HepG2 (cell line): ENCODE data around the gene ANKRD31. TPM values are rescaled to one million over a fixed set of nuclear protein-coding genes. Genes with fewer than 3 reads are reported as not detected.

Experiments used
- ATAC-seq: fragments of 200-7000 bp; cut with Tn5 transposase; 3 replicates; pipeline ENCODE4 v1.9.1; 2020; ENCODE audit warnings: mild to moderate bottlenecking, moderate library complexity
- BruUV-seq: library from RNA; stranded (reverse); fragments of 400-500 nt; replicated peaks from 2 replicates; lab custom pipeline; 2021; lab: Mats Ljungman, UMichigan
- CTCF ChIA-PET: fragments of 300-600 bp; formaldehyde crosslinking; extraction: SDS; loops from one replicate; lab custom pipeline; 2021; ENCODE audit warnings: low total read pairs, inconsistent platforms, low intra/inter-chr PET ratio; lab: Yijun Ruan, JAX
- POLR2A ChIA-PET: fragments of 350-600 bp; sonication (Branson Sonifier 250); formaldehyde crosslinking; loops from one replicate; lab custom pipeline; 2020; ENCODE audit warnings: antibody characterized with exemption, inconsistent platforms; lab: Yijun Ruan, JAX
- DNase-seq: peaks from one replicate; pipeline ENCODE4 v3.0.0-alpha.2; 2015; ENCODE audit warnings: low spot score
- FAIRE-seq: peaks from 3 replicates; lab custom pipeline; 2011; peaks lifted over from hg19 to GRCh38; lab: Jason Lieb, UNC
- H2AFZ ChIP-seq: one replicate; pipeline ENCODE4 v1.6.1; 2011; ENCODE audit warnings: low read length, inconsistent platforms
- H3K27ac ChIP-seq: fragments of 300-600 bp; 3 replicates; pipeline ENCODE4 v1.8.0; 2011; ENCODE audit warnings: mixed run types, mild to moderate bottlenecking, mixed read lengths, low read length, inconsistent platforms; ENCODE audit not compliant: insufficient read depth; ENCODE audit errors: extremely low read length
- H3K27me3 ChIP-seq, 2 experiments: fragments of 200-600 bp in 1 of 2; 2 replicates in 1 of 2; 3 replicates in 1 of 2; pipeline versions ENCODE4 v1.6.0 to v1.8.0; 2011; ENCODE audit warnings: low read length in 2 of 2, mild to moderate bottlenecking in 2 of 2, moderate library complexity in 2 of 2, inconsistent platforms in 1 of 2; ENCODE audit not compliant: insufficient read depth in 2 of 2, control insufficient read depth in 1 of 2
- H3K36me3 ChIP-seq, 2 experiments: fragments of 200-600 bp in 1 of 2; replicated peaks in 1 of 2; 2 replicates in 1 of 2; 3 replicates in 1 of 2; pipeline versions ENCODE4 v1.5.1 to v1.8.0; 2011; ENCODE audit warnings: low read length in 2 of 2, inconsistent platforms in 1 of 2; ENCODE audit not compliant: insufficient read depth in 2 of 2, control insufficient read depth in 1 of 2
- H3K4me1 ChIP-seq: 2 replicates; pipeline ENCODE4 v1.5.1; 2012; ENCODE audit warnings: low read length, inconsistent platforms; ENCODE audit not compliant: insufficient read depth
- H3K4me2 ChIP-seq: 2 replicates; pipeline ENCODE4 v1.6.0; 2011; ENCODE audit warnings: low read depth, low read length, inconsistent platforms
- H3K4me3 ChIP-seq, 3 experiments: fragments of 200-600 bp in 1 of 3; sonication (generic), shearing (Covaris generic) in 1 of 3; replicated peaks in 1 of 3; 2 replicates each; pipeline ENCODE4 v1.5.1; 2011 to 2016; ENCODE audit warnings: low read length in 3 of 3, inconsistent platforms in 2 of 3, low read depth in 2 of 3, mild to moderate bottlenecking in 2 of 3, control low read depth in 1 of 3, mixed read lengths in 1 of 3; ENCODE audit not compliant: insufficient read depth in 1 of 3
- H3K79me2 ChIP-seq: one replicate; pipeline ENCODE4 v1.6.1; 2011; ENCODE audit warnings: low read length, inconsistent platforms; ENCODE audit not compliant: insufficient read depth
- H3K9ac ChIP-seq: 2 replicates; pipeline ENCODE4 v1.6.0; 2011; ENCODE audit warnings: mild to moderate bottlenecking, low read depth, low read length, inconsistent platforms; ENCODE audit not compliant: insufficient read depth
- H3K9me3 ChIP-seq: 2 replicates; pipeline ENCODE4 v1.5.1; 2012; ENCODE audit warnings: mild to moderate bottlenecking, low read length
- H4K20me1 ChIP-seq: 2 replicates; pipeline ENCODE4 v1.6.0; 2011; ENCODE audit warnings: inconsistent platforms, mild to moderate bottlenecking, low read length, moderate library complexity; ENCODE audit not compliant: insufficient read depth
- ARID5B ChIP-seq: IDR thresholded peaks from 2 replicates; pipeline ENCODE4 v1.4.0; 2020; ENCODE audit warnings: mild to moderate bottlenecking, missing genetic modification reagents
- GTF2F1 ChIP-seq: fragments of 150-350 bp; IDR thresholded peaks from 2 replicates; pipeline ENCODE4 v1.6.1; 2014; ENCODE audit warnings: low read length
- KDM5A ChIP-seq: fragments of 200-600 bp; sonication (generic); IDR thresholded peaks from 2 replicates; pipeline ENCODE4 v1.7.0; 2018; ENCODE audit warnings: antibody characterized with exemption, mild to moderate bottlenecking, low read length, borderline replicate concordance
- MTF2 ChIP-seq: sonication (generic); formaldehyde crosslinking; IDR thresholded peaks from 2 replicates; pipeline ENCODE4 v1.5.0; 2020; ENCODE audit warnings: missing genetic modification reagents, borderline replicate concordance
- REXO4 ChIP-seq: sonication (generic); formaldehyde crosslinking; IDR thresholded peaks from 2 replicates; pipeline ENCODE4 v1.8.0; 2022; ENCODE audit warnings: missing genetic modification reagents, mild to moderate bottlenecking, borderline replicate concordance
- SRY ChIP-seq: sonication (generic); formaldehyde crosslinking; IDR thresholded peaks from 2 replicates; pipeline ENCODE4 v1.8.0; 2022; ENCODE audit warnings: mild to moderate bottlenecking, missing genetic modification reagents
- YEATS2 ChIP-seq: sonication (generic); formaldehyde crosslinking; IDR thresholded peaks from 2 replicates; pipeline ENCODE4 v1.4.0; 2020; ENCODE audit warnings: missing genetic modification reagents, borderline replicate concordance
- ZBTB21 ChIP-seq: sonication (generic); formaldehyde crosslinking; IDR thresholded peaks from 2 replicates; pipeline ENCODE4 v1.4.0; 2020; ENCODE audit warnings: missing genetic modification reagents
- ZNF615 ChIP-seq: sonication (generic); formaldehyde crosslinking; IDR thresholded peaks from 2 replicates; pipeline ENCODE4 v1.5.0; 2020; ENCODE audit warnings: mild to moderate bottlenecking, missing genetic modification reagents, borderline replicate concordance
- ZNF616 ChIP-seq: sonication (generic); formaldehyde crosslinking; IDR thresholded peaks from 2 replicates; pipeline ENCODE4 v1.5.0; 2020; ENCODE audit warnings: low read depth, mild to moderate bottlenecking, missing genetic modification reagents
- ZNF841 ChIP-seq: sonication (generic); formaldehyde crosslinking; IDR thresholded peaks from 2 replicates; pipeline ENCODE4 v1.8.1; 2023; ENCODE audit warnings: missing genetic modification reagents, borderline replicate concordance
- WGBS: methylation state at CpG from one replicate; pipeline ENCODE4 v1.1.6; 2017; ENCODE audit warnings: low lambda C conversion rate; 5-methylcytosine and 5-hydroxymethylcytosine counted together
- in situ Hi-C: cut with HindIII; loops from 2 replicates; pipeline ENCODE4 v1.10.0; 2017; ENCODE audit warnings: low pct_unique_long_range_greater_than_20kb; ENCODE audit not compliant: extremely low pct_ligation_motif_present
- intact Hi-C: fragments of 100-400 bp; cut with micrococcal nuclease; formaldehyde crosslinking; loops from one replicate; pipeline ENCODE4 v1.10.0; 2022; ENCODE audit not compliant: unreplicated experiment
- polyA plus RNA-seq, 8 experiments: library from polyadenylated mRNA; depleted of rRNA in 3 of 8; stranded (reverse) in 7 of 8; unstranded in 1 of 8; fragments of >200 nt; fragmentation: Illumina TruSeq in 4 of 8; extraction: Trizol in 4 of 8; gene quantifications; 2 replicates each; pipeline versions ENCODE4 v1.2.1 to v1.2.3, GENCODE V29; 2011 to 2016; ENCODE audit warnings: low read depth in 4 of 8, missing spikeins in 1 of 8, mixed read lengths in 1 of 8; ENCODE audit not compliant: insufficient read depth in 1 of 8
- total RNA-seq, 5 experiments: library from RNA; depleted of rRNA; stranded (reverse); fragments of >200 nt; fragmentation: Illumina TruSeq; extraction: Trizol; gene quantifications; 2 replicates each; pipeline ENCODE4 v1.2.3, GENCODE V29; 2016; ENCODE audit warnings: low read depth in 1 of 5
- TF ChIP-seq, protein P1 (sequence below): sonication (generic); formaldehyde crosslinking; IDR thresholded peaks from 2 replicates; pipeline ENCODE4 v1.5.1; 2020; ENCODE audit warnings: missing genetic modification reagents, mild to moderate bottlenecking, borderline replicate concordance
- TF ChIP-seq, protein P2 (sequence below): sonication (generic); formaldehyde crosslinking; IDR thresholded peaks from 2 replicates; pipeline ENCODE4 v1.5.1; 2020; ENCODE audit warnings: missing genetic modification reagents, mild to moderate bottlenecking, borderline replicate concordance
- TF ChIP-seq, protein P3 (sequence below): sonication (generic); formaldehyde crosslinking; conservative IDR thresholded peaks from 2 replicates; pipeline ENCODE4 v1.4.0; 2020; ENCODE audit warnings: mild to moderate bottlenecking, missing genetic modification reagents, moderate library complexity

The ANKRD31 gene
- total and polyA plus RNA-seq, 2 of the 13 experiments (the other 11 are each of a cell fraction or from before 2014, with no cell fraction given), result 0.01 to 0.09 TPM

DNA sequence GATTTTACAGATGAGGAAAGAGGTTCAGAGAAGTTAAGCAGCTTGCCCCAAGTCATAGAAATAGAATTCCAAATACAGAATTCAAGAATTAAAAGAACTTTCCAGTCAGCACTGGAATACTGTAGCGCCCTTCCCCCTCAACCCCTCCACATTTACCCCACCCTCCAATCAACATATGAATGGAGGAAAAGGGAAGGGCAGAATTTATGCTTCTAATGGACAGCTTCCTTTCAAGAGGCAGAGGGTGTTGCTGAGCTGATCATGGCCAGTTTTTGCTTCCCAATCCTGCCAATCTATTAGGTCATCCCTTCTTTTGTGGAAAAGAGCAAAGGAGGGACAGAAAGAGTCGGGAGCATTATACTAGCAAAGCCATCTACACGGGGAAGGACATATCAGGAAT, 39.1 kb upstream of the ANKRD31 start:
- ATAC-seq (no peak), FAIRE-seq (no peak), DNase-seq (no peak)
- H3K4me3 ChIP-seq, result no peak overlapping the region
- H3K79me2 ChIP-seq, result no peaks in the 10 kb centered on the region
- H3K27me3 ChIP-seq, result no peaks in the 10 kb centered on the region; a peak in 1 of 5 replicates
- BruUV-seq, result no TSS peak
- no peak overlapping the region for H3K9ac ChIP-seq
- no peaks in the 10 kb centered on the region for H4K20me1 ChIP-seq
- ChIA-PET CTCF (no interaction called here), POLR2A (no interaction called here)
- in situ Hi-C loops, result no loop called here
- H3K27ac ChIP-seq, result no peak overlapping the region
- H3K4me1 ChIP-seq, result peaks cover 7% of the 10 kb centered on the region; the same call in 1 of the 2 replicates
- intact Hi-C loops, result no loop called here
- no peaks in the 10 kb centered on the region for H3K36me3 ChIP-seq
- H3K9me3 ChIP-seq, result no peaks in the 10 kb centered on the region
- WGBS, result 3% methylated on average over 3 of the region's 3 CpGs
- no peak overlapping the region for H2AFZ ChIP-seq
- no peak overlapping the region for H3K4me2 ChIP-seq
- TF ChIP-seq ZBTB21 (CRISPR knock-in tag) (no peak), ARID5B (CRISPR knock-in tag) (no peak), REXO4 (CRISPR knock-in tag) (no peak), MTF2 (no peak), KDM5A (no peak), ZNF841 (CRISPR knock-in tag) (no peak), ZNF615 (CRISPR knock-in tag) (no peak), SRY (CRISPR knock-in tag) (no peak), GTF2F1 (no peak), YEATS2 (no peak), ZNF616 (CRISPR knock-in tag) (no peak)
- TF ChIP-seq, protein P1, sequence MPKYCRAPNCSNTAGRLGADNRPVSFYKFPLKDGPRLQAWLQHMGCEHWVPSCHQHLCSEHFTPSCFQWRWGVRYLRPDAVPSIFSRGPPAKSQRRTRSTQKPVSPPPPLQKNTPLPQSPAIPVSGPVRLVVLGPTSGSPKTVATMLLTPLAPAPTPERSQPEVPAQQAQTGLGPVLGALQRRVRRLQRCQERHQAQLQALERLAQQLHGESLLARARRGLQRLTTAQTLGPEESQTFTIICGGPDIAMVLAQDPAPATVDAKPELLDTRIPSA (CRISPR knock-in tag), result no peak
- TF ChIP-seq, protein P2, sequence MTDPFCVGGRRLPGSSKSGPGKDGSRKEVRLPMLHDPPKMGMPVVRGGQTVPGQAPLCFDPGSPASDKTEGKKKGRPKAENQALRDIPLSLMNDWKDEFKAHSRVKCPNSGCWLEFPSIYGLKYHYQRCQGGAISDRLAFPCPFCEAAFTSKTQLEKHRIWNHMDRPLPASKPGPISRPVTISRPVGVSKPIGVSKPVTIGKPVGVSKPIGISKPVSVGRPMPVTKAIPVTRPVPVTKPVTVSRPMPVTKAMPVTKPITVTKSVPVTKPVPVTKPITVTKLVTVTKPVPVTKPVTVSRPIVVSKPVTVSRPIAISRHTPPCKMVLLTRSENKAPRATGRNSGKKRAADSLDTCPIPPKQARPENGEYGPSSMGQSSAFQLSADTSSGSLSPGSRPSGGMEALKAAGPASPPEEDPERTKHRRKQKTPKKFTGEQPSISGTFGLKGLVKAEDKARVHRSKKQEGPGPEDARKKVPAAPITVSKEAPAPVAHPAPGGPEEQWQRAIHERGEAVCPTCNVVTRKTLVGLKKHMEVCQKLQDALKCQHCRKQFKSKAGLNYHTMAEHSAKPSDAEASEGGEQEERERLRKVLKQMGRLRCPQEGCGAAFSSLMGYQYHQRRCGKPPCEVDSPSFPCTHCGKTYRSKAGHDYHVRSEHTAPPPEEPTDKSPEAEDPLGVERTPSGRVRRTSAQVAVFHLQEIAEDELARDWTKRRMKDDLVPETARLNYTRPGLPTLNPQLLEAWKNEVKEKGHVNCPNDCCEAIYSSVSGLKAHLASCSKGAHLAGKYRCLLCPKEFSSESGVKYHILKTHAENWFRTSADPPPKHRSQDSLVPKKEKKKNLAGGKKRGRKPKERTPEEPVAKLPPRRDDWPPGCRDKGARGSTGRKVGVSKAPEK (CRISPR knock-in tag), result no peak
- TF ChIP-seq, protein P3, sequence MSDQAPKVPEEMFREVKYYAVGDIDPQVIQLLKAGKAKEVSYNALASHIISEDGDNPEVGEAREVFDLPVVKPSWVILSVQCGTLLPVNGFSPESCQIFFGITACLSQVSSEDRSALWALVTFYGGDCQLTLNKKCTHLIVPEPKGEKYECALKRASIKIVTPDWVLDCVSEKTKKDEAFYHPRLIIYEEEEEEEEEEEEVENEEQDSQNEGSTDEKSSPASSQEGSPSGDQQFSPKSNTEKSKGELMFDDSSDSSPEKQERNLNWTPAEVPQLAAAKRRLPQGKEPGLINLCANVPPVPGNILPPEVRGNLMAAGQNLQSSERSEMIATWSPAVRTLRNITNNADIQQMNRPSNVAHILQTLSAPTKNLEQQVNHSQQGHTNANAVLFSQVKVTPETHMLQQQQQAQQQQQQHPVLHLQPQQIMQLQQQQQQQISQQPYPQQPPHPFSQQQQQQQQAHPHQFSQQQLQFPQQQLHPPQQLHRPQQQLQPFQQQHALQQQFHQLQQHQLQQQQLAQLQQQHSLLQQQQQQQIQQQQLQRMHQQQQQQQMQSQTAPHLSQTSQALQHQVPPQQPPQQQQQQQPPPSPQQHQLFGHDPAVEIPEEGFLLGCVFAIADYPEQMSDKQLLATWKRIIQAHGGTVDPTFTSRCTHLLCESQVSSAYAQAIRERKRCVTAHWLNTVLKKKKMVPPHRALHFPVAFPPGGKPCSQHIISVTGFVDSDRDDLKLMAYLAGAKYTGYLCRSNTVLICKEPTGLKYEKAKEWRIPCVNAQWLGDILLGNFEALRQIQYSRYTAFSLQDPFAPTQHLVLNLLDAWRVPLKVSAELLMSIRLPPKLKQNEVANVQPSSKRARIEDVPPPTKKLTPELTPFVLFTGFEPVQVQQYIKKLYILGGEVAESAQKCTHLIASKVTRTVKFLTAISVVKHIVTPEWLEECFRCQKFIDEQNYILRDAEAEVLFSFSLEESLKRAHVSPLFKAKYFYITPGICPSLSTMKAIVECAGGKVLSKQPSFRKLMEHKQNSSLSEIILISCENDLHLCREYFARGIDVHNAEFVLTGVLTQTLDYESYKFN (CRISPR knock-in tag), result no peak
